ENCODE results near the gene LRRC73. TPM values are rescaled to one million over a fixed set of nuclear protein-coding genes. Genes with fewer than 3 reads are reported as not detected.
"Not testable (repeated sequence)": the region's sequence is repeated elsewhere in the genome, so short reads cannot be mapped to it uniquely, and the experiment has no call there.

LRRC73 gene
- total RNA-seq, 1 experiment from 2014 or later, result 0.32 TPM

- no peak for DNase-seq (ENCODE audit: low read depth)
Measured at GRCh38 chr6:43492673-43493072, 17.5 kb downstream of the LRRC73 start.

GRCh38 chr6:43491750-43492661, 18.1 kb downstream of the LRRC73 start:
- peak; percentile 70 for DNase-seq (ENCODE audit: low read depth)

- no peak for DNase-seq (ENCODE audit: low read depth)
Measured at GRCh38 chr6:43490523-43490939, 19.6 kb downstream of the LRRC73 start.

GRCh38 chr6:43489277-43490072, 20.7 kb downstream of the LRRC73 start:
- no peak for DNase-seq (ENCODE audit: low read depth)

- DNase-seq (ENCODE audit: low read depth), result peak; percentile 61
Measured at GRCh38 chr6:43488667-43489276, 21.4 kb downstream of the LRRC73 start.

- peak; percentile 65 for DNase-seq (ENCODE audit: low read depth)
Measured at GRCh38 chr6:43481591-43482236, 28.4 kb downstream of the LRRC73 start.

GRCh38 chr6:43481075-43481474, 29.1 kb downstream of the LRRC73 start:
- no peak for DNase-seq (ENCODE audit: low read depth)

- DNase-seq (ENCODE audit: low read depth), result no peak
Measured at GRCh38 chr6:43478008-43478372, 32.2 kb downstream of the LRRC73 start.

GRCh38 chr6:43477235-43478007, 32.7 kb downstream of the LRRC73 start, which contains the start of gene TJAP1:
Gene TJAP1, plus strand, starts transcription at chr6:43477570. Its CDS starts 21,432 bp downstream, at chr6:43499002.
- DNase-seq (ENCODE audit: low read depth), result peak; percentile 92

- DNase-seq (ENCODE audit: low read depth), result no peak
Measured at GRCh38 chr6:43476746-43477145, 33.4 kb downstream of the LRRC73 start.

- no peak for DNase-seq (ENCODE audit: low read depth)
Measured at GRCh38 chr6:43475516-43475915, 34.6 kb downstream of the LRRC73 start.

- no peak for DNase-seq (ENCODE audit: low read depth)
Measured at GRCh38 chr6:43472515-43472914, 37.6 kb downstream of the LRRC73 start.

GRCh38 chr6:43471399-43471798, 38.7 kb downstream of the LRRC73 start:
- no peak for DNase-seq (ENCODE audit: low read depth)

GRCh38 chr6:43469947-43470346, 40.2 kb downstream of the LRRC73 start:
- DNase-seq (ENCODE audit: low read depth), result no peak

GRCh38 chr6:43468748-43469681, 41.1 kb downstream of the LRRC73 start:
- no peak for DNase-seq (ENCODE audit: low read depth)

GRCh38 chr6:43468240-43468639, 41.9 kb downstream of the LRRC73 start:
- no peak for DNase-seq (ENCODE audit: low read depth)

- DNase-seq (ENCODE audit: low read depth), result no peak
Measured at GRCh38 chr6:43467752-43468151, 42.4 kb downstream of the LRRC73 start.

GRCh38 chr6:43467265-43467664, 42.9 kb downstream of the LRRC73 start:
- not testable (repeated sequence) for DNase-seq (ENCODE audit: low read depth)

- DNase-seq (ENCODE audit: low read depth), result no peak
Measured at GRCh38 chr6:43465948-43466347, 44.2 kb downstream of the LRRC73 start.

GRCh38 chr6:43464337-43464736, 45.8 kb downstream of the LRRC73 start:
- no peak for DNase-seq (ENCODE audit: low read depth)

All from M059J (cell line).